Kidney epithelial cell (primary cell): ENCODE measurements around the gene AFF1. TPM values are rescaled to one million over a fixed set of nuclear protein-coding genes. Genes with fewer than 3 reads are reported as not detected.

ENCODE experiments used
- DNase-seq: peaks from one replicate; pipeline ENCODE4 v3.0.0-alpha.2; 2010; ENCODE audit warnings: low read depth
- H3K27me3 ChIP-seq: 2 replicates; pipeline ENCODE4 v1.6.0; 2011; ENCODE audit warnings: low read length; ENCODE audit not compliant: control insufficient read depth, insufficient read depth
- H3K36me3 ChIP-seq: 2 replicates; pipeline ENCODE4 v1.5.1; 2011; ENCODE audit warnings: low read length; ENCODE audit not compliant: control insufficient read depth, insufficient read depth
- H3K4me3 ChIP-seq: 2 replicates; pipeline ENCODE4 v1.5.1; 2011; ENCODE audit warnings: low read depth, mild to moderate bottlenecking, control low read depth, low read length
- total RNA-seq: library from RNA; depleted of rRNA; stranded (reverse); fragments of >200 nt; gene quantifications from 2 replicates; pipeline ENCODE4 v1.2.3, GENCODE V29; 2015
- TF ChIP-seq, protein P1 (sequence below): IDR thresholded peaks from 2 replicates; pipeline ENCODE4 v1.5.1; 2011; ENCODE audit warnings: mild to moderate bottlenecking, moderate library complexity, low read length, control low read depth, inconsistent platforms; ENCODE audit not compliant: insufficient read depth, poor library complexity, severe bottlenecking

AFF1 gene
- total RNA-seq, 1 donor from 2014 or later: 16.9 TPM

GRCh38 chr4:87029356-87029755, 94.5 kb downstream of the AFF1 start:
- TF ChIP-seq, protein P1, sequence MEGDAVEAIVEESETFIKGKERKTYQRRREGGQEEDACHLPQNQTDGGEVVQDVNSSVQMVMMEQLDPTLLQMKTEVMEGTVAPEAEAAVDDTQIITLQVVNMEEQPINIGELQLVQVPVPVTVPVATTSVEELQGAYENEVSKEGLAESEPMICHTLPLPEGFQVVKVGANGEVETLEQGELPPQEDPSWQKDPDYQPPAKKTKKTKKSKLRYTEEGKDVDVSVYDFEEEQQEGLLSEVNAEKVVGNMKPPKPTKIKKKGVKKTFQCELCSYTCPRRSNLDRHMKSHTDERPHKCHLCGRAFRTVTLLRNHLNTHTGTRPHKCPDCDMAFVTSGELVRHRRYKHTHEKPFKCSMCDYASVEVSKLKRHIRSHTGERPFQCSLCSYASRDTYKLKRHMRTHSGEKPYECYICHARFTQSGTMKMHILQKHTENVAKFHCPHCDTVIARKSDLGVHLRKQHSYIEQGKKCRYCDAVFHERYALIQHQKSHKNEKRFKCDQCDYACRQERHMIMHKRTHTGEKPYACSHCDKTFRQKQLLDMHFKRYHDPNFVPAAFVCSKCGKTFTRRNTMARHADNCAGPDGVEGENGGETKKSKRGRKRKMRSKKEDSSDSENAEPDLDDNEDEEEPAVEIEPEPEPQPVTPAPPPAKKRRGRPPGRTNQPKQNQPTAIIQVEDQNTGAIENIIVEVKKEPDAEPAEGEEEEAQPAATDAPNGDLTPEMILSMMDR: no peak
- DNase-seq: no peak
- no peak overlapping the region for H3K4me3 ChIP-seq

GRCh38 chr4:87030124-87030523, 95.3 kb downstream of the AFF1 start:
- Histone ChIP-seq H3K27me3 (no peaks in the 10 kb centered on the region), H3K4me3 (no peak overlapping the region), H3K36me3 (no peaks in the 10 kb centered on the region)
- DNase-seq: no peak
- TF ChIP-seq, protein P1: no peak

More at GRCh38 chr4:87029356-87029755, 94.5 kb downstream of the AFF1 start:
- Histone ChIP-seq H3K36me3 (no peaks in the 10 kb centered on the region), H3K27me3 (no peaks in the 10 kb centered on the region)

- no peak for DNase-seq
- H3K4me3 ChIP-seq: no peak overlapping the region
- H3K27me3 ChIP-seq: no peaks in the 10 kb centered on the region
- no peaks in the 10 kb centered on the region for H3K36me3 ChIP-seq
- TF ChIP-seq, protein P1: no peak
Observed at GRCh38 chr4:87030755-87031441, 96.1 kb downstream of the AFF1 start.

DNA sequence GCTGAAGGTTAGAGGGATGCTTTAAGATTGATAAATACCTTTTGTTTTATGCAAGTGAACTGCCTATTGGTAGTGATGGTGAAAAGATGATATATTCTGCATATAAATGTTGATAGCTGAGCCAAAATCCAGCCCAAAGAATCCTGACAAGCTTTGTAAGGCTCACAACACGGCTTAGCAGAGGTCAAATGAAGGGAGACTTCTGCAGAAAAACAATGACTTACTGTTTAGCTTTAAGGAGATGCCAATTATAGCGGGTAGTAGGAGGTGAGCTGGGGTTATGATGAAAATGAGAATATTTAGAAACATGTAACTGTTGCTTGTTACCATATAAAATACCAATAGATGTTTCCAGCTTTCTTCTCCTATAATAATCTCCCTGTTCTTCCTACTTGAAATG, 97.1 kb downstream of the AFF1 start:
- DNase-seq: no peak
- TF ChIP-seq, protein P1: no peak
- Histone ChIP-seq H3K27me3 (no peaks in the 10 kb centered on the region), H3K36me3 (no peaks in the 10 kb centered on the region), H3K4me3 (no peak overlapping the region)

DNA sequence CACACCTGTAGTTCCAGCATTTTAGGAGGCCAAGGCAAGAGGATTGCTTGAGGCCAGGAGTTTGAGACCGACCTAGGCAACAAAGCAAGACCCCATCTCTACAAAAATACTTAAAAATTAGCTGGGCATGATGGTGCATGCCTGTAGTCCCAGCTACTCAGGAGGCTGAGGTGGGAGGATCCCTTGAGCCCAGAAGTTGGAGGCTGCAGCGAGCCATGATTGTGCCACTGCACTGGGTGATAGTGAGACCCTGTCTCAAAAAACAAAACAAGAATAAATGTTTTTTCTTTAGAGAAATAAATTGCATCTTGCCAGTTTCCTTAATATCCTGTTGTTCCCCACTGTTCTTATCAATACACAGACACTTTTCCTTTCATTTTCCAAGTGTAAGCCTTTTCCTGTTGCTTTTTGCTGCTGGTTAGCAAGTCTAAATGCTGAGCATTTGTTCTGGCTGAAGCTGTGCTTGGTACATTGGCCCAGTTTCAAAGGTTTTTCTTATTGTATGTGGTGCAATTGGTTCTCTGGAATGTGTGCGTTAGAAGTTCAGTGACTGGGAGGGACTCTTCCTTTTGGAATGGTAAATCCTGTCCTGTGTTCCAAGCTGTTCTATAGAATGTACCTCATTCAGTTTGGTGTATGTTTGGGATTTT, 98.2 kb downstream of the AFF1 start:
- no peaks in the 10 kb centered on the region for H3K27me3 ChIP-seq
- TF ChIP-seq, protein P1: no peak
- no peaks in the 10 kb centered on the region for H3K36me3 ChIP-seq
- DNase-seq: no peak
- no peak overlapping the region for H3K4me3 ChIP-seq
